Neural cell (in vitro differentiated cells): ENCODE results near the gene ADORA1.

Source experiments
- EP300 ChIP-seq: fragments of 450-650 bp; conservative IDR thresholded peaks from 2 replicates; pipeline ENCODE4 v1.6.1; 2014; ENCODE audit warnings: antibody characterized with exemption, mild to moderate bottlenecking, moderate library complexity; ENCODE audit not compliant: poor library complexity, severe bottlenecking
- EZH2 ChIP-seq: fragments of 200-600, 300-800 bp; shearing (Covaris generic), sonication (generic); IDR thresholded peaks from 2 replicates; pipeline ENCODE4 v1.6.1; 2014; ENCODE audit warnings: antibody characterized with exemption, low read length, borderline replicate concordance, mild to moderate bottlenecking; ENCODE audit not compliant: insufficient read depth, poor library complexity, severe bottlenecking
- MXI1 ChIP-seq: fragments of 450-650 bp; conservative IDR thresholded peaks from 2 replicates; pipeline ENCODE4 v1.6.1; 2014; ENCODE audit warnings: antibody characterized with exemption, mild to moderate bottlenecking; ENCODE audit not compliant: poor library complexity, severe bottlenecking
- POLR2AphosphoS5 ChIP-seq: IDR thresholded peaks from 2 replicates; pipeline ENCODE4 v1.6.1; 2012
- RAD21 ChIP-seq: fragments of 450-650 bp; conservative IDR thresholded peaks from 2 replicates; pipeline ENCODE4 v1.6.1; 2014; ENCODE audit warnings: antibody characterized with exemption, mild to moderate bottlenecking, moderate library complexity
- SMC3 ChIP-seq: fragments of 450-650 bp; conservative IDR thresholded peaks from 2 replicates; pipeline ENCODE4 v1.6.1; 2014; ENCODE audit warnings: antibody characterized with exemption, mild to moderate bottlenecking, moderate library complexity; ENCODE audit not compliant: poor library complexity
- TAF1 ChIP-seq: IDR thresholded peaks from 2 replicates; pipeline ENCODE4 v1.6.1; 2012; ENCODE audit warnings: low read depth
- TF ChIP-seq, protein P1 (sequence below): fragments of 450-650 bp; IDR thresholded peaks from 2 replicates; pipeline ENCODE4 v1.5.1; 2014; ENCODE audit warnings: antibody characterized with exemption, mild to moderate bottlenecking, moderate library complexity; ENCODE audit not compliant: poor library complexity, severe bottlenecking
- TF ChIP-seq, protein P2 (sequence below): IDR thresholded peaks from 2 replicates; pipeline ENCODE4 v1.6.1; 2012; ENCODE audit warnings: borderline replicate concordance

DNA sequence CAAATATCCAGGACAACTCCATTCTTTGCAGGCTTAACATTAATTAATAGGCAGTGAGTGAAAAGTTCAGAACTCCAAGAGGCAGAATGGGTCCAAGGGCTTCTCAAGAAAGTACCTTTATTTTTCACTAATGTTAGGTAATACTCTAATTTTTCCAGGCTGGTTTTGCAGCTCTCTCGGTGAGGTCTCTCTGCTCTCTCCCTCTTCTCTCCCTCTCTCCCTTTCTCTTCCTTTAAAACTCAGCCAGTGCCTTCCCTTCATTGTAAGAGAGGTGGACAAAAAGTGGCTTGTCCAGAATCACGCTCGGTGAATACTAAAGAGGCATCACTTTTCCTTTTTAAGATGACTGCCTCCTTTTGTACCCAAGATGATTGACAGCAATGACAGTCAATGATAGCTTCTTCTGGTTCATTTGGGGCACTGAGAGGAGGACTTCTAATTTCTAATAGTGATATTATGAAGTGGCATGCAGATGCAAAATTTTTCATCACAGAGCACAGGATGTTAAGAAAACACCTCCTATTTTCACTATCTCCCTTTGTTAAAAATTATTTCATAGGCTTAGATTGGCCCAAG is 60.3 kb downstream of the ADORA1 start:
- TF ChIP-seq POLR2AphosphoS5 (no peak), EP300 (no peak), EZH2 (no peak), TAF1 (no peak), MXI1 (no peak), RAD21 (no peak), SMC3 (no peak)
- TF ChIP-seq, protein P1, sequence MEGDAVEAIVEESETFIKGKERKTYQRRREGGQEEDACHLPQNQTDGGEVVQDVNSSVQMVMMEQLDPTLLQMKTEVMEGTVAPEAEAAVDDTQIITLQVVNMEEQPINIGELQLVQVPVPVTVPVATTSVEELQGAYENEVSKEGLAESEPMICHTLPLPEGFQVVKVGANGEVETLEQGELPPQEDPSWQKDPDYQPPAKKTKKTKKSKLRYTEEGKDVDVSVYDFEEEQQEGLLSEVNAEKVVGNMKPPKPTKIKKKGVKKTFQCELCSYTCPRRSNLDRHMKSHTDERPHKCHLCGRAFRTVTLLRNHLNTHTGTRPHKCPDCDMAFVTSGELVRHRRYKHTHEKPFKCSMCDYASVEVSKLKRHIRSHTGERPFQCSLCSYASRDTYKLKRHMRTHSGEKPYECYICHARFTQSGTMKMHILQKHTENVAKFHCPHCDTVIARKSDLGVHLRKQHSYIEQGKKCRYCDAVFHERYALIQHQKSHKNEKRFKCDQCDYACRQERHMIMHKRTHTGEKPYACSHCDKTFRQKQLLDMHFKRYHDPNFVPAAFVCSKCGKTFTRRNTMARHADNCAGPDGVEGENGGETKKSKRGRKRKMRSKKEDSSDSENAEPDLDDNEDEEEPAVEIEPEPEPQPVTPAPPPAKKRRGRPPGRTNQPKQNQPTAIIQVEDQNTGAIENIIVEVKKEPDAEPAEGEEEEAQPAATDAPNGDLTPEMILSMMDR: no peak
- TF ChIP-seq, protein P2, sequence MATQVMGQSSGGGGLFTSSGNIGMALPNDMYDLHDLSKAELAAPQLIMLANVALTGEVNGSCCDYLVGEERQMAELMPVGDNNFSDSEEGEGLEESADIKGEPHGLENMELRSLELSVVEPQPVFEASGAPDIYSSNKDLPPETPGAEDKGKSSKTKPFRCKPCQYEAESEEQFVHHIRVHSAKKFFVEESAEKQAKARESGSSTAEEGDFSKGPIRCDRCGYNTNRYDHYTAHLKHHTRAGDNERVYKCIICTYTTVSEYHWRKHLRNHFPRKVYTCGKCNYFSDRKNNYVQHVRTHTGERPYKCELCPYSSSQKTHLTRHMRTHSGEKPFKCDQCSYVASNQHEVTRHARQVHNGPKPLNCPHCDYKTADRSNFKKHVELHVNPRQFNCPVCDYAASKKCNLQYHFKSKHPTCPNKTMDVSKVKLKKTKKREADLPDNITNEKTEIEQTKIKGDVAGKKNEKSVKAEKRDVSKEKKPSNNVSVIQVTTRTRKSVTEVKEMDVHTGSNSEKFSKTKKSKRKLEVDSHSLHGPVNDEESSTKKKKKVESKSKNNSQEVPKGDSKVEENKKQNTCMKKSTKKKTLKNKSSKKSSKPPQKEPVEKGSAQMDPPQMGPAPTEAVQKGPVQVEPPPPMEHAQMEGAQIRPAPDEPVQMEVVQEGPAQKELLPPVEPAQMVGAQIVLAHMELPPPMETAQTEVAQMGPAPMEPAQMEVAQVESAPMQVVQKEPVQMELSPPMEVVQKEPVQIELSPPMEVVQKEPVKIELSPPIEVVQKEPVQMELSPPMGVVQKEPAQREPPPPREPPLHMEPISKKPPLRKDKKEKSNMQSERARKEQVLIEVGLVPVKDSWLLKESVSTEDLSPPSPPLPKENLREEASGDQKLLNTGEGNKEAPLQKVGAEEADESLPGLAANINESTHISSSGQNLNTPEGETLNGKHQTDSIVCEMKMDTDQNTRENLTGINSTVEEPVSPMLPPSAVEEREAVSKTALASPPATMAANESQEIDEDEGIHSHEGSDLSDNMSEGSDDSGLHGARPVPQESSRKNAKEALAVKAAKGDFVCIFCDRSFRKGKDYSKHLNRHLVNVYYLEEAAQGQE: no peak
